PC-9 (cell line): Measurements from ENCODE around the gene LRRC23. TPM values are rescaled to one million over a fixed set of nuclear protein-coding genes. Genes with fewer than 3 reads are reported as not detected.
A peak's percentile ranks its signal among the peaks of the same experiment; 100 is the strongest.

Experiments used
- BruUV-seq: library from RNA; stranded (reverse); fragments of 400-500 nt; replicated peaks from 2 replicates; lab custom pipeline; 2021; lab: Mats Ljungman, UMichigan
- CTCF ChIA-PET: fragments of 300-600 bp; sonication (Branson Sonifier 250); formaldehyde crosslinking; loops from one replicate; lab custom pipeline; 2022; ENCODE audit warnings: antibody characterized with exemption; lab: Charles Lee
- POLR2A ChIA-PET: fragments of 300-600 bp; sonication (Branson Sonifier 250); formaldehyde crosslinking; loops from one replicate; lab custom pipeline; 2022; ENCODE audit warnings: antibody characterized with exemption; ENCODE audit not compliant: unreplicated experiment; lab: Charles Lee
- DNase-seq, 2 experiments: peaks; one replicate each; pipeline versions ENCODE4 v3.0.0 to v3.0.0-alpha.2; 2015 to 2022; ENCODE audit warnings: mixed read lengths in 1 of 2
- H2AFZ ChIP-seq: fragments of 200-600 bp; sonication (generic); 2 replicates; pipeline ENCODE4 v1.8.1; 2017; ENCODE audit warnings: antibody characterized with exemption
- H3F3A ChIP-seq: fragments of 200-600 bp; sonication (generic); 2 replicates; pipeline ENCODE4 v1.8.1; 2017; ENCODE audit warnings: antibody characterized with exemption, mild to moderate bottlenecking, low read depth; ENCODE audit not compliant: insufficient read depth
- H3K27ac ChIP-seq: fragments of 200-600 bp; sonication (generic); 2 replicates; pipeline ENCODE4 v1.6.1; 2016; ENCODE audit warnings: mixed run types
- H3K27me3 ChIP-seq: fragments of 200-600 bp; sonication (generic); 2 replicates; pipeline ENCODE4 v1.6.1; 2016; ENCODE audit warnings: low read depth, mixed run types; ENCODE audit not compliant: insufficient read depth
- H3K36me3 ChIP-seq: fragments of 200-600 bp; sonication (generic); 2 replicates; pipeline ENCODE4 v1.6.1; 2016; ENCODE audit warnings: low read depth, mixed run types
- H3K4me1 ChIP-seq: fragments of 200-600 bp; sonication (generic); replicated peaks from 2 replicates; pipeline ENCODE4 v1.6.1; 2016; ENCODE audit warnings: mixed run types; ENCODE audit not compliant: insufficient read depth
- H3K4me2 ChIP-seq: fragments of 200-600 bp; sonication (generic); 2 replicates; pipeline ENCODE4 v1.6.1; 2017; ENCODE audit warnings: mixed run types
- H3K4me3 ChIP-seq: fragments of 200-600 bp; sonication (generic); 2 replicates; pipeline ENCODE4 v1.6.1; 2016; ENCODE audit warnings: mixed run types
- H3K79me2 ChIP-seq: fragments of 200-600 bp; sonication (generic); 2 replicates; pipeline ENCODE4 v1.6.1; 2017; ENCODE audit warnings: low read depth, mixed run types
- H3K9me2 ChIP-seq: fragments of 200-600 bp; sonication (generic); 2 replicates; pipeline ENCODE4 v1.8.1; 2017; ENCODE audit warnings: mild to moderate bottlenecking; ENCODE audit not compliant: insufficient read depth
- H3K9me3 ChIP-seq: fragments of 200-600 bp; sonication (generic); 2 replicates; pipeline ENCODE4 v1.8.1; 2016; ENCODE audit warnings: low read depth; ENCODE audit not compliant: insufficient read depth
- H4K20me1 ChIP-seq: fragments of 200-600 bp; sonication (generic); 2 replicates; pipeline ENCODE4 v1.8.1; 2017; ENCODE audit not compliant: insufficient read depth
- CTCF ChIP-seq: fragments of 200-600 bp; sonication (generic); conservative IDR thresholded peaks from 2 replicates; pipeline ENCODE4 v1.6.1; 2017; ENCODE audit warnings: mixed run types, antibody characterized with exemption, mild to moderate bottlenecking, moderate library complexity
- EZH2 ChIP-seq: fragments of 200-600 bp; sonication (generic); IDR thresholded peaks from 2 replicates; pipeline ENCODE4 v1.8.0; 2017; ENCODE audit warnings: antibody characterized with exemption, low read depth
- intact Hi-C: fragments of 100-400 bp; cut with micrococcal nuclease; formaldehyde crosslinking; loops from one replicate; pipeline ENCODE4 v1.10.0; 2022; ENCODE audit not compliant: unreplicated experiment
- total RNA-seq: library from RNA; stranded (reverse); gene quantifications from 2 replicates; pipeline ENCODE4 v1.2.3, GENCODE V29; 2021

Gene LRRC23
- total RNA-seq, 1 experiment from 2014 or later = 29.3 TPM

GRCh38 chr12:6912164-6912935 lies 7.7 kb downstream of the LRRC23 start:
- Histone ChIP-seq H3K36me3 (no peaks in the 10 kb centered on the region), H3F3A (no peaks in the 10 kb centered on the region), H3K4me1 (peaks cover 5% of the 10 kb centered on the region; the same call in 1 of the 2 replicates), H3K79me2 (no peaks in the 10 kb centered on the region), H4K20me1 (no peaks in the 10 kb centered on the region), H3K27ac (no peak overlapping the region), H3K4me2 (no peak overlapping the region), H3K27me3 (peaks cover 11% of the 10 kb centered on the region), H3K4me3 (no peak overlapping the region), H2AFZ (no peak overlapping the region), H3K9me2 (no peaks in the 10 kb centered on the region), H3K9me3 (no peaks in the 10 kb centered on the region)
- ChIA-PET CTCF (interaction anchor here (0.5 kb wide), 1 partner anchor 14 kb away, joined by 3 read pairs; no protein-coding TSS in a partner anchor), POLR2A (interaction anchor here (0.7 kb wide), 1 partner anchor 39 kb away, joined by 3 read pairs; the partner anchor contains the start of gene SPSB2)
- BruUV-seq = no TSS peak
- intact Hi-C loops = no loop called here
- DNase-seq = no peak
- TF ChIP-seq EZH2 (no peak), CTCF (no peak)

- intact Hi-C loops = loop anchor here (1.0 kb wide), 1 partner anchor 41 kb away; the partner anchor contains the start of gene SPSB2
- CTCF ChIA-PET = interaction anchor here (0.7 to 1.0 kb wide), 3 partner anchors 11 to 159 kb away, joined by 5 to 7 read pairs (median 5); no protein-coding TSS in a partner anchor
- no peak within 1 kb of the TSS for H3K27ac ChIP-seq
- H3K36me3 ChIP-seq = no peaks in the 10 kb centered on the region
- peaks cover 5% of the 10 kb centered on the region; the same call in 1 of the 2 replicates for H3K4me1 ChIP-seq
- peaks cover 11% of the 10 kb centered on the region for H3K27me3 ChIP-seq
- peak within 1 kb of the TSS; percentile 84 for H2AFZ ChIP-seq
- TF ChIP-seq CTCF = no peak
- TF ChIP-seq EZH2 = no peak
- peak within 1 kb of the TSS; percentile 92 for H3K4me2 ChIP-seq
- peak in 1 of 2 experiments; percentile 75 for DNase-seq
- H3K9me3 ChIP-seq = no peaks in the 10 kb centered on the region
- peak within 1 kb of the TSS; percentile 77 for H3K4me3 ChIP-seq
- BruUV-seq = no TSS peak
- no peaks in the 10 kb centered on the region for H3K9me2 ChIP-seq
- H3K79me2 ChIP-seq = no peaks in the 10 kb centered on the region
- H4K20me1 ChIP-seq = no peaks in the 10 kb centered on the region
- POLR2A ChIA-PET = interaction anchor here (0.5 to 1.0 kb wide), 3 partner anchors 9 to 38 kb away, joined by 3 to 6 read pairs (median 4); no protein-coding TSS in a partner anchor
- H3F3A ChIP-seq = no peaks in the 10 kb centered on the region
Observed at GRCh38 chr12:6914246-6914946, 9.8 kb downstream of the LRRC23 start, which contains the start of gene ENO2. ENO2 (plus strand) TSS chr12:6914580; CDS start chr12:6915833, 1,253 bp downstream.
